ENCODE results near the gene UROC1. TPM values are rescaled to one million over a fixed set of nuclear protein-coding genes. Genes with fewer than 3 reads are reported as not detected.
A peak's percentile ranks its signal among the peaks of the same experiment; 100 is the strongest.

Gene UROC1
- total and polyA plus RNA-seq, 8 donors = 0.09 TPM; not detected in 7

DNA sequence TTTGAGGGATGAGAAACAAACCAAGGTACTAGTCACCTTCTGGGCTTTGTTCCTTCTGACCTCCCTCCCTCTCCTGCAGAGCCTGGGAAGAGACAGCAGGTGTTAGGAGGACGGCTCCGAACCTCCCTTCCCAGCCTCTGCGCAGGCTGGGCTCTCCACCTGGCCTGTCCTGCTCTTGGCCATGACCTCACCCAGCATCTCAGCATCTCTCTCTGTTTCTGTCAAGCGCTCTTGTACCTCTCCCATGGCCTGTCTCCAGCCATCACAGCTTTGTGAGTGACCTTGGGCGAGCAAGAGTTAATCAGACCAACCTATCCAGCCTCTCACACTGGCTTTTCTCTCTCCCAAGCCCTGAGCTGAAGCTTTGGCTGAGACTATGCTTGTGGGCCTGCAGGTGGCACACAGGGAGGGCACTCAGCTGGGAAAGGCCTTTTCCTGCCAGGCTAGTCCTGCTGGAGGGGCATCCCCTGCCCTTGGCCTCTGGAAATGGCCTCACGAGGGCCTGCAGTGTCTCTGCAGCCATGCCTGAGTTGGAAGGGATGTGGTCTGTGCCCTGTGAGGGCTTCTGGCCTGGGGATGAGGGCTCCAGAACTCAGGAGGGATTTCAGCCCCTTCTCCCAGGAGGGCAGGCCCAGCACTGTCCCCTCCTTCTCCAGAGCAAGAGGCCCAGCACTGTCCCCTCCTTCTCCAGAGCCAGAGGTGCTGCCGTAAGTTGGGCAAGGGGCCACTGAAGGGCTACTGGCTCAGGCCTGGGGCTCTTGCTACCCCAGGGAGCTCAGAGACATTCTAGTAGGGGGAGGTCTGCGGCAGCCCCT, 8.5 kb upstream of the UROC1 start:
- no peaks in the 10 kb centered on the region for H3K36me3 ChIP-seq
- 86 to 87% methylated on average over 8 of the region's 8 CpGs for WGBS, 2 donors
- H3K4me1 ChIP-seq = peaks cover 0 to 11% (median 4%) of the 10 kb centered on the region in 3 donors
- ATAC-seq (no peak), FAIRE-seq (no peak), DNase-seq (peak in 3 of 6 donors; percentile 5 to 50 (median 45))
- H3K9me3 ChIP-seq = no peaks in the 10 kb centered on the region
- no peak overlapping the region for H3K4me3 ChIP-seq
- no peaks in the 10 kb centered on the region for H3K27me3 ChIP-seq
- no peak overlapping the region for H3K27ac ChIP-seq
- TF ChIP-seq, protein P1, sequence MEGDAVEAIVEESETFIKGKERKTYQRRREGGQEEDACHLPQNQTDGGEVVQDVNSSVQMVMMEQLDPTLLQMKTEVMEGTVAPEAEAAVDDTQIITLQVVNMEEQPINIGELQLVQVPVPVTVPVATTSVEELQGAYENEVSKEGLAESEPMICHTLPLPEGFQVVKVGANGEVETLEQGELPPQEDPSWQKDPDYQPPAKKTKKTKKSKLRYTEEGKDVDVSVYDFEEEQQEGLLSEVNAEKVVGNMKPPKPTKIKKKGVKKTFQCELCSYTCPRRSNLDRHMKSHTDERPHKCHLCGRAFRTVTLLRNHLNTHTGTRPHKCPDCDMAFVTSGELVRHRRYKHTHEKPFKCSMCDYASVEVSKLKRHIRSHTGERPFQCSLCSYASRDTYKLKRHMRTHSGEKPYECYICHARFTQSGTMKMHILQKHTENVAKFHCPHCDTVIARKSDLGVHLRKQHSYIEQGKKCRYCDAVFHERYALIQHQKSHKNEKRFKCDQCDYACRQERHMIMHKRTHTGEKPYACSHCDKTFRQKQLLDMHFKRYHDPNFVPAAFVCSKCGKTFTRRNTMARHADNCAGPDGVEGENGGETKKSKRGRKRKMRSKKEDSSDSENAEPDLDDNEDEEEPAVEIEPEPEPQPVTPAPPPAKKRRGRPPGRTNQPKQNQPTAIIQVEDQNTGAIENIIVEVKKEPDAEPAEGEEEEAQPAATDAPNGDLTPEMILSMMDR (IDR thresholded peaks at IDR 0.05) = no peak
- intact Hi-C loops (cut with DNase I) = loop anchor here in 1 of 3 donors (10.0 kb wide), 1 partner anchor 929 kb away; no protein-coding TSS in a partner anchor

DNA sequence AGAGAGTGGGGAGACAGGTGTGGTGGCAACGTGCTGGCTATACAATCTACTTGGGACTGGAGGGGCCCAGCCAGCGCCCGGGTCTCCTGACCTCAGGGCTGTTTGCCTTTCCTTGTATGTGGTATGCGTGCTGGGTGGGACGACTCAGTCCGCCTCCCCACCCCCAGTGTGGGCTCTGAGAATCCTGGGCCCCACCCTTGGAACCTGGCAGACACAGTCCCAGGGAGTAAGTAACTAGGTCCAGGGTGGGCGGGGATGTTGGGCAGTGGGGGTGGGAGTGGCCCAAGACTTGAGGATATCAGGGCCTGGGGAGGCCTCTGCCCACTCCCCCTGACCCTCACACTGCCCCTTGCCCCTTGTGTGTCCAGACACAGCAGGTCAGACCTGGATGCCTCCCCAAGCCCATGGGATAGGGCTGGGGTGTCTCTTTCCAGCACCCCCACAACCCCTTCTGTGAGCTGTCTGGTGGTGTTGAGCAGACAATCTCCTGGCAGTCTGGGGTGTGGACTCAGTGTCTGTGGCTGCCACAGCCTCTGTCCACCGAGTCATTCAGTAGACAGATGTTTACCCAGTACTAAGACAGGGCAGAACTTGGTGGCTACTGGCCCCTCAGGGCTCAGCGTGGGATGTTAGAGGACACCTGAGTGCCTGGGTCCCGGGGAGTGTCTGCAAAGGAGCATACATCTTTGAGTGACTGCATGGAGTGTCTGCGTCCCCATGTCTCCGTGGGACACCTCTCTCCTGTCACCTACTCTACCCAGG, 7.7 kb upstream of the UROC1 start:
- no peak for ATAC-seq

DNA sequence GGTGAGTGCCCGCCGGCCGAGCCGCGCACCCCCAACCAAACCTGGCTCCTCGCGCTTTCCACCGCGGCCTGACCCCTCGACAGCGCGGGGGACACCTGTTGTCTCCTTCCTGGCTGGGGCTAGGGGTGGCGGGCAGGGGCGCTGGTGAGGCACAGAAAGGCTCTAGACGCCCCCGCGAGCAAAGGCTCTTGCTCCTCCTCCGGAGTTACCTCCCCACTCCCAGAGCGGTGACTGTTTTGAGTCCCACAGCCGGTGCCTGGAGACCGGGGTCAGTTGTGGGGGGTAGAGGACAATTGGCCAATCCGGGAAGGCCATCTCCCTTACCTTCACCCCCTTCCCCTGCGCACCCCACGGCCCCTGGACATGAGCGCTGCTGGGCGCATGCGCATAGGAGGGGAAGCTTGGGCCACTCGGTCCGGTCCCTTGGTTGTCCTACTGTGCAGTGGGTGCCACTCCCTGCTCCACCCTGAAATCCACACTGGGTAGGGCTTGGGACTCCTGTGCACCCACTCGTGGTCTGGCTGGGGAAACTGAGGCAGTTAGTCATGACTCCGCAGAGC, 6.9 kb upstream of the UROC1 start:
- no peaks in the 10 kb centered on the region for H3K27me3 ChIP-seq
- peaks cover 0 to 10% (median 4%) of the 10 kb centered on the region in 3 donors for H3K4me1 ChIP-seq
- no peaks in the 10 kb centered on the region for H3K9me3 ChIP-seq
- H3K36me3 ChIP-seq = no peaks in the 10 kb centered on the region
- intact Hi-C loops (cut with DNase I) = loop anchor here in 1 of 3 donors (10.0 kb wide), 1 partner anchor 930 kb away; no protein-coding TSS in a partner anchor
- TF ChIP-seq, protein P1 (IDR thresholded peaks at IDR 0.05) = no peak
- DNase-seq (peak in 1 of 6 donors; percentile 70), ATAC-seq (no peak), FAIRE-seq (no peak)
- WGBS, 2 donors = 4 to 6% methylated on average over 24 to 31 of the region's 31 CpGs
- H3K4me3 ChIP-seq = peak overlapping the region; percentile 18 to 52 (median 27)
- H3K27ac ChIP-seq = no peak overlapping the region

More for the DNA sequence above, 7.7 kb upstream of the UROC1 start:
- H3K4me1 ChIP-seq = peaks cover 0 to 11% (median 4%) of the 10 kb centered on the region in 3 donors
- WGBS, 2 donors = 76 to 84% methylated on average over 12 of the region's 12 CpGs
- no peak overlapping the region for H3K4me3 ChIP-seq
- TF ChIP-seq, protein P1 (IDR thresholded peaks at IDR 0.05) = no peak
- H3K27ac ChIP-seq = no peak overlapping the region
- DNase-seq (peak in 3 of 6 donors; percentile 11 to 59 (median 43)), FAIRE-seq (no peak)
- intact Hi-C loops (cut with DNase I) = loop anchor here in 1 of 3 donors (10.0 kb wide), 1 partner anchor 930 kb away; no protein-coding TSS in a partner anchor
- H3K36me3 ChIP-seq = no peaks in the 10 kb centered on the region
- no peaks in the 10 kb centered on the region for H3K27me3 ChIP-seq
- no peaks in the 10 kb centered on the region for H3K9me3 ChIP-seq

DNA sequence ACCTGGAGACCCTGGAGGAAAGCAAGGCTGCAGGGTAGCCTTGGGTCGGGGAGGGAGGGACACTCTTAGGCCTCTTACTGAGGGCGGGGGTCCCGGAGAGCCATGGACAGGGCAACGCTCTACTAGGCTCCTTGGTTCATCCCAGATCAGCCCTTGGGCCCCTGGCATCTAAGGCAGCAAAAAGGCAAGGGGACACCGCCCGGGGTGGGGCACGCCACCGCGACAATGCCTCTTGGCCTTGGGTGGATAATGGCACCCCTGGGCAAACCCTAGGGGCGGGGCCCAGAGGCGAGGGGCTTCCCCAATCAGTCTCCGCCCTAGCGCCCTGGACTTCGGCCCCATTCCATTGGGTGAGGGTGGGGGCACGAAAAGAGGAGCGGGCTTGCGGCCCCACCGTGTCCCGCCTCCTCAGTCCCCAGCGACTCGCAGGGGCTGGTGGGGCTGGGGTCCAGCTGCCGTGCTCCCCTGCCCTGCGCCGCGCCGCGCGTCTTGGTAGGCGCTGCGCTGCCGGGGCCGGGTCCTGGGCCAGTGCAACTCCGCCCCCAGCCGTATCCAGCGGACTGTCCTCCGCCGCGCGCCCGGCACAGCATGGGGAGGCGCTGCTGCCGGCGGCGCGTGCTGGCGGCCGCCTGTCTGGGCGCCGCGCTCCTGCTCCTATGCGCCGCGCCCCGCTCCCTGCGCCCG, 6.3 kb upstream of the UROC1 start, which contains the start of gene CHST13:
Gene CHST13, plus strand, starts transcription at position 411 of the 684 bp plus-strand sequence. Its CDS starts 178 bp downstream, at position 589.
- intact Hi-C loops (cut with DNase I) = loop anchor here in 1 of 3 donors (10.0 kb wide), 1 partner anchor 931 kb away; no protein-coding TSS in a partner anchor
- WGBS, 2 donors = 4 to 6% methylated on average over 36 to 56 of the region's 56 CpGs

More for the DNA sequence above, 6.3 kb upstream of the UROC1 start, which contains the start of gene CHST13:
- DNase-seq (peak; percentile 29 to 80 (median 49)), FAIRE-seq (no peak), ATAC-seq (peak; percentile 76 to 81 (median 77))
- Histone ChIP-seq H3K27me3 (no peaks in the 10 kb centered on the region), H3K9me3 (no peaks in the 10 kb centered on the region), H3K36me3 (no peaks in the 10 kb centered on the region), H3K27ac (no peak within 1 kb of the TSS), H3K4me1 (peaks cover 0 to 4% (median 4%) of the 10 kb centered on the region in 3 donors), H3K4me3 (peak within 1 kb of the TSS; percentile 18 to 52 (median 27))
- TF ChIP-seq, protein P1 (IDR thresholded peaks at IDR 0.05) = no peak
